B cell (primary cell): ENCODE measurements around the gene CREB5. TPM values are rescaled to one million over a fixed set of nuclear protein-coding genes. Genes with fewer than 3 reads are reported as not detected.
A peak's percentile ranks its signal among the peaks of the same experiment; 100 is the strongest.

ENCODE experiments used
- ATAC-seq: fragments of 200-7000 bp; cut with Tn5 transposase; one replicate; pipeline ENCODE4 v1.10.0; 2021; ENCODE audit warnings: low read depth, mild to moderate bottlenecking, moderate number of reproducible peaks, moderate library complexity
- CTCF ChIA-PET: fragments of 350-600 bp; sonication (Branson Sonifier 250); formaldehyde crosslinking; loops from one replicate; lab custom pipeline; 2021; ENCODE audit warnings: antibody characterized with exemption, inconsistent platforms; lab: Charles Lee
- POLR2A ChIA-PET: fragments of 350-600 bp; sonication (Branson Sonifier 250); formaldehyde crosslinking; loops from one replicate; lab custom pipeline; 2021; ENCODE audit warnings: antibody characterized with exemption; lab: Charles Lee
- DNase-seq: peaks from one replicate; pipeline ENCODE4 v3.0.0; 2013
- H2AFZ ChIP-seq: 2 replicates; pipeline ENCODE4 v1.6.1; 2012; ENCODE audit warnings: mild to moderate bottlenecking, low read depth, low read length; ENCODE audit not compliant: insufficient read depth, poor library complexity, severe bottlenecking
- H3K27ac ChIP-seq, 2 donors: 1 replicate in 1 of 2; 2 replicates in 1 of 2; pipeline ENCODE4 v1.5.1; 2012 to 2013; ENCODE audit warnings: low read length in 2 of 2, mild to moderate bottlenecking in 2 of 2, moderate library complexity in 1 of 2
- H3K27me3 ChIP-seq, 4 experiments: fragments of 200-600 bp in 1 of 4; sonication (generic) in 1 of 4; replicated peaks in 1 of 4; 1 replicate in 2 of 4; 2 replicates in 2 of 4; pipeline versions ENCODE4 v1.6.1 to v1.7.0; 2013 to 2016; ENCODE audit warnings: low read length in 3 of 4, mild to moderate bottlenecking in 2 of 4, mixed read lengths in 1 of 4, moderate library complexity in 1 of 4; ENCODE audit not compliant: insufficient read depth in 4 of 4, control insufficient read depth in 3 of 4; ENCODE audit errors: control extremely low read depth in 1 of 4
- H3K36me3 ChIP-seq, 2 experiments: replicated peaks in 1 of 2; 1 replicate in 1 of 2; 2 replicates in 1 of 2; pipeline versions ENCODE4 v1.6.1 to v1.7.1; 2013; ENCODE audit warnings: low read length in 1 of 2; ENCODE audit not compliant: insufficient read depth in 2 of 2, control insufficient read depth in 1 of 2; ENCODE audit errors: control extremely low read depth in 1 of 2, extremely low read depth in 1 of 2
- H3K4me1 ChIP-seq, 2 donors: fragments of 200-600 bp in 1 of 2; sonication (generic) in 1 of 2; 1 replicate in 1 of 2; 2 replicates in 1 of 2; pipeline versions ENCODE4 v1.5.1 to v1.6.1; 2013 to 2017; ENCODE audit warnings: low read length in 2 of 2; ENCODE audit not compliant: control insufficient read depth in 2 of 2, insufficient read depth in 2 of 2
- H3K4me2 ChIP-seq: replicated peaks from 2 replicates; pipeline ENCODE3; 2012; ENCODE audit warnings: mild to moderate bottlenecking, low read depth, low read length; ENCODE audit not compliant: poor library complexity, severe bottlenecking
- H3K4me3 ChIP-seq, 5 experiments: fragments of 200-600 bp in 1 of 5; sonication (generic) in 1 of 5; 1 replicate in 3 of 5; 2 replicates in 2 of 5; pipeline versions ENCODE4 v1.5.1 to v1.7.0; 2011 to 2016; ENCODE audit warnings: low read length in 4 of 5, mild to moderate bottlenecking in 4 of 5, low read depth in 2 of 5, control low read depth in 1 of 5, moderate library complexity in 1 of 5; ENCODE audit not compliant: insufficient read depth in 1 of 5; ENCODE audit errors: control extremely low read depth in 1 of 5, extremely low read depth in 1 of 5
- H3K79me2 ChIP-seq: fragments of 200-600 bp; sonication (generic); one replicate; pipeline ENCODE4 v1.6.0; 2016; ENCODE audit warnings: low read length; ENCODE audit not compliant: control insufficient read depth, insufficient read depth
- H3K9ac ChIP-seq: fragments of 200-600 bp; sonication (generic); 2 replicates; pipeline ENCODE4 v1.6.1; 2017; ENCODE audit warnings: mild to moderate bottlenecking, low read length, moderate library complexity
- H3K9me3 ChIP-seq, 3 donors: one replicate each; pipeline versions ENCODE4 v1.6.1 to v1.7.1; 2013; ENCODE audit warnings: low read length in 2 of 3; ENCODE audit not compliant: control insufficient read depth in 2 of 3, insufficient read depth in 1 of 3; ENCODE audit errors: control extremely low read depth in 1 of 3
- H4K20me1 ChIP-seq: 2 replicates; pipeline ENCODE4 v1.6.0; 2012; ENCODE audit warnings: mild to moderate bottlenecking, low read length; ENCODE audit not compliant: insufficient read depth, control insufficient read depth, poor library complexity, severe bottlenecking
- H3K27ac Mint-ChIP-seq: one replicate; pipeline ENCODE4 v1.8.0; 2021; ENCODE audit warnings: mixed read lengths
- H3K27me3 Mint-ChIP-seq: one replicate; pipeline ENCODE4 v1.8.0; 2021; ENCODE audit warnings: mixed read lengths
- H3K4me1 Mint-ChIP-seq: one replicate; pipeline ENCODE4 v1.8.0; 2021; ENCODE audit warnings: mixed read lengths
- H3K4me3 Mint-ChIP-seq: one replicate; pipeline ENCODE4 v1.8.0; 2021; ENCODE audit warnings: mixed read lengths
- H3K9me3 Mint-ChIP-seq: one replicate; pipeline ENCODE4 v1.8.0; 2022; ENCODE audit warnings: mixed read lengths; ENCODE audit not compliant: insufficient read depth
- EZH2 ChIP-seq: IDR thresholded peaks from 2 replicates; pipeline ENCODE4 v1.6.1; 2012; ENCODE audit warnings: borderline replicate concordance, low read depth, mild to moderate bottlenecking, moderate library complexity, low read length; ENCODE audit not compliant: insufficient read depth, poor library complexity, severe bottlenecking
- WGBS: methylation state at CpG from one replicate; pipeline ENCODE4 v1.1.5; 2013; ENCODE audit warnings: missing lambda C conversion rate; ENCODE audit not compliant: insufficient coverage; 5-methylcytosine and 5-hydroxymethylcytosine counted together
- intact Hi-C: fragments of 100-400 bp; cut with micrococcal nuclease; formaldehyde crosslinking; loops from one replicate; pipeline ENCODE4 v1.10.0; 2022
- polyA plus RNA-seq: library from polyadenylated mRNA; depleted of rRNA; stranded (reverse); fragments of >200 nt; gene quantifications from 2 replicates; pipeline ENCODE4 v1.2.3, GENCODE V29; 2012
- total RNA-seq, 2 donors: library from RNA; stranded (reverse); fragments of 120-200 nt in 1 of 2; gene quantifications; 1 replicate in 1 of 2; 2 replicates in 1 of 2; pipeline versions ENCODE4 v1.2.3 to v1.2.4, GENCODE V29; 2013 to 2022
- TF ChIP-seq, protein P1 (sequence below): fragments of 200-600 bp; IDR thresholded peaks from one replicate; pipeline ENCODE4 v1.8.0; 2022; ENCODE audit warnings: antibody characterized with exemption, mild to moderate bottlenecking

CREB5 gene
- total and polyA plus RNA-seq, 2 donors (not counting 1 experiment from before 2014, with no cell fraction given), result 0.05 to 0.95 TPM

DNA sequence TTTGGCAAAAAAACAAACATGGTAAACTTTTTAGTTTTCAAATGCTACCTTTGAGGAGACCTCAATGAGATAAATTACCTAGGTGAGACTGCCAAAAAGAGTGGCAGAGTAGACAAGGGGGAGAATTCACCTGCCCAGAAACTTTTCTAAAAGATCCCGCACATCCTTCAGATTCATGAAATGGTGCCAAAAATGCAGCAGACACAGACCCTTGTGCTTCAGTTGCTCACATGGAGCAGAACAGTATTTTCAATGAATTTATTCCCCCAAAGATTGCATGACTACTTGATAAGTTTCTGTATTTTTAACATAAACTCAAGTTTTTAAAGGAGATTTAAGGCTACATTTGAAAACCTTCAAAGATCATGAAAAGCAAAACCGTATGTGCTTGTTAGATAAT is 275.9 kb downstream of the CREB5 start:
- ChIA-PET CTCF (no interaction called here), POLR2A (no interaction called here)
- Histone ChIP-seq H3K4me2 (no peak overlapping the region), H3K27ac (no peak overlapping the region), H4K20me1 (no peaks in the 10 kb centered on the region), H3K79me2 (no peaks in the 10 kb centered on the region), H3K9me3 (no peaks in the 10 kb centered on the region), H3K9ac (no peak overlapping the region), H3K4me1 (peaks cover 31 to 32% of the 10 kb centered on the region in 2 donors), H3K36me3 (no peaks in the 10 kb centered on the region), H2AFZ (no peak overlapping the region), H3K4me3 (peak overlapping the region in 1 of 5 experiments; percentile 88), H3K27me3 (peaks cover 0 to 14% (median 3%) of the 10 kb centered on the region in 4 experiments)
- intact Hi-C loops, result loop anchor here (10.0 kb wide), 1 partner anchor 273 kb away; the partner anchor contains the start of gene CREB5
- H3K4me3 Mint-ChIP-seq, result no peak overlapping the region
- no peaks in the 10 kb centered on the region for H3K9me3 Mint-ChIP-seq
- peaks cover 1% of the 10 kb centered on the region for H3K4me1 Mint-ChIP-seq
- H3K27me3 Mint-ChIP-seq, result peaks cover 4% of the 10 kb centered on the region
- DNase-seq, result no peak
- 100% methylated on average over 1 of the region's 2 CpGs for WGBS
- no peak for ATAC-seq
- H3K27ac Mint-ChIP-seq, result no peak overlapping the region
- TF ChIP-seq, protein P1, sequence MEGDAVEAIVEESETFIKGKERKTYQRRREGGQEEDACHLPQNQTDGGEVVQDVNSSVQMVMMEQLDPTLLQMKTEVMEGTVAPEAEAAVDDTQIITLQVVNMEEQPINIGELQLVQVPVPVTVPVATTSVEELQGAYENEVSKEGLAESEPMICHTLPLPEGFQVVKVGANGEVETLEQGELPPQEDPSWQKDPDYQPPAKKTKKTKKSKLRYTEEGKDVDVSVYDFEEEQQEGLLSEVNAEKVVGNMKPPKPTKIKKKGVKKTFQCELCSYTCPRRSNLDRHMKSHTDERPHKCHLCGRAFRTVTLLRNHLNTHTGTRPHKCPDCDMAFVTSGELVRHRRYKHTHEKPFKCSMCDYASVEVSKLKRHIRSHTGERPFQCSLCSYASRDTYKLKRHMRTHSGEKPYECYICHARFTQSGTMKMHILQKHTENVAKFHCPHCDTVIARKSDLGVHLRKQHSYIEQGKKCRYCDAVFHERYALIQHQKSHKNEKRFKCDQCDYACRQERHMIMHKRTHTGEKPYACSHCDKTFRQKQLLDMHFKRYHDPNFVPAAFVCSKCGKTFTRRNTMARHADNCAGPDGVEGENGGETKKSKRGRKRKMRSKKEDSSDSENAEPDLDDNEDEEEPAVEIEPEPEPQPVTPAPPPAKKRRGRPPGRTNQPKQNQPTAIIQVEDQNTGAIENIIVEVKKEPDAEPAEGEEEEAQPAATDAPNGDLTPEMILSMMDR, result no peak
- TF ChIP-seq EZH2, result no peak

GRCh38 chr7:28688651-28689050 is 276.3 kb downstream of the CREB5 start:
- CTCF ChIA-PET, result interaction anchor here (0.7 kb wide), 1 partner anchor 56 kb away, joined by 3 read pairs; no protein-coding TSS in a partner anchor
- Mint-ChIP-seq H3K4me3 (no peak overlapping the region), H3K4me1 (no peaks in the 10 kb centered on the region), H3K27me3 (peaks cover 4% of the 10 kb centered on the region), H3K9me3 (no peaks in the 10 kb centered on the region), H3K27ac (no peak overlapping the region)
- Histone ChIP-seq H3K27me3 (peaks cover 0 to 14% (median 3%) of the 10 kb centered on the region in 4 experiments), H3K4me3 (no peak overlapping the region), H2AFZ (no peak overlapping the region), H3K9me3 (no peaks in the 10 kb centered on the region), H3K4me1 (peaks cover 28 to 29% of the 10 kb centered on the region in 2 donors), H3K4me2 (no peak overlapping the region), H3K27ac (no peak overlapping the region), H3K36me3 (no peaks in the 10 kb centered on the region), H3K9ac (no peak overlapping the region), H3K79me2 (no peaks in the 10 kb centered on the region), H4K20me1 (no peaks in the 10 kb centered on the region)
- DNase-seq (no peak), ATAC-seq (no peak)
- TF ChIP-seq EZH2, result no peak
- TF ChIP-seq, protein P1, result no peak
- intact Hi-C loops, result loop anchor here (10.0 kb wide), 1 partner anchor 274 kb away; the partner anchor contains the start of gene CREB5
- 93% methylated on average over 4 of the region's 5 CpGs for WGBS
- POLR2A ChIA-PET, result no interaction called here
